ENCODE results near the gene UBE3B.
A peak's percentile ranks its signal among the peaks of the same experiment; 100 is the strongest.

Gene UBE3B

GRCh38 chr12:109513977-109514376, 36.5 kb downstream of the UBE3B start:
- Histone ChIP-seq H3K27ac (no peak overlapping the region), H3K79me2 (no peaks in the 10 kb centered on the region), H3K4me3 (ENCODE audit: low read depth, low read length) (no peak overlapping the region), H3K27me3 (ENCODE audit: control insufficient read depth, insufficient read depth, low read length) (no peaks in the 10 kb centered on the region), H3K9ac (no peak overlapping the region), H3K4me1 (no peaks in the 10 kb centered on the region), H3K36me3 (ENCODE audit: control insufficient read depth, insufficient read depth, low read length) (no peaks in the 10 kb centered on the region), H3K9me3 (ENCODE audit: control insufficient read depth, low read length) (no peaks in the 10 kb centered on the region), H2AFZ (no peak overlapping the region), H3K4me2 (ENCODE audit: low read length) (no peak overlapping the region)
- TF ChIP-seq CTCF (IDR thresholded peaks at IDR 0.05) = no peak

GRCh38 chr12:109517619-109518018, 40.2 kb downstream of the UBE3B start:
- H3K79me2 ChIP-seq = no peaks in the 10 kb centered on the region
- no peak overlapping the region for H3K9ac ChIP-seq
- no peaks in the 10 kb centered on the region for H3K4me1 ChIP-seq
- H3K4me3 ChIP-seq (ENCODE audit: low read depth, low read length) = no peak overlapping the region
- H3K36me3 ChIP-seq (ENCODE audit: control insufficient read depth, insufficient read depth, low read length) = no peaks in the 10 kb centered on the region
- H2AFZ ChIP-seq = no peak overlapping the region
- no peaks in the 10 kb centered on the region for H3K9me3 ChIP-seq (ENCODE audit: control insufficient read depth, low read length)
- TF ChIP-seq CTCF (IDR thresholded peaks at IDR 0.05) = no peak
- H3K27ac ChIP-seq = no peak overlapping the region
- no peaks in the 10 kb centered on the region for H3K27me3 ChIP-seq (ENCODE audit: control insufficient read depth, insufficient read depth, low read length)
- no peak overlapping the region for H3K4me2 ChIP-seq (ENCODE audit: low read length)

- Histone ChIP-seq H3K36me3 (ENCODE audit: control insufficient read depth, insufficient read depth, low read length) (no peaks in the 10 kb centered on the region), H3K27ac (peak overlapping the region; percentile 53), H3K27me3 (ENCODE audit: control insufficient read depth, insufficient read depth, low read length) (no peaks in the 10 kb centered on the region), H2AFZ (no peak overlapping the region), H3K4me1 (no peaks in the 10 kb centered on the region), H3K79me2 (no peaks in the 10 kb centered on the region), H3K9ac (no peak overlapping the region), H3K9me3 (ENCODE audit: control insufficient read depth, low read length) (no peaks in the 10 kb centered on the region), H3K4me2 (ENCODE audit: low read length) (no peak overlapping the region), H3K4me3 (ENCODE audit: low read depth, low read length) (no peak overlapping the region)
- TF ChIP-seq CTCF (IDR thresholded peaks at IDR 0.05) = peak; percentile 67
Observed at GRCh38 chr12:109518820-109519665, 41.6 kb downstream of the UBE3B start.

- no peaks in the 10 kb centered on the region for H3K4me1 ChIP-seq
- no peak for TF ChIP-seq CTCF (IDR thresholded peaks at IDR 0.05)
- H3K27me3 ChIP-seq (ENCODE audit: control insufficient read depth, insufficient read depth, low read length) = no peaks in the 10 kb centered on the region
- H3K36me3 ChIP-seq (ENCODE audit: control insufficient read depth, insufficient read depth, low read length) = no peaks in the 10 kb centered on the region
- H2AFZ ChIP-seq = no peak overlapping the region
- no peaks in the 10 kb centered on the region for H3K9me3 ChIP-seq (ENCODE audit: control insufficient read depth, low read length)
- H3K27ac ChIP-seq = peak overlapping the region; percentile 53
- H3K4me3 ChIP-seq (ENCODE audit: low read depth, low read length) = no peak overlapping the region
- no peaks in the 10 kb centered on the region for H3K79me2 ChIP-seq
- H3K9ac ChIP-seq = no peak overlapping the region
- H3K4me2 ChIP-seq (ENCODE audit: low read length) = no peak overlapping the region
Observed at GRCh38 chr12:109519787-109520186, 42.4 kb downstream of the UBE3B start.

- H3K27ac ChIP-seq = no peak overlapping the region
- no peaks in the 10 kb centered on the region for H3K79me2 ChIP-seq
Observed at GRCh38 chr12:109521831-109522230, 44.4 kb downstream of the UBE3B start.

More at GRCh38 chr12:109521831-109522230, 44.4 kb downstream of the UBE3B start:
- no peaks in the 10 kb centered on the region for H3K36me3 ChIP-seq (ENCODE audit: control insufficient read depth, insufficient read depth, low read length)
- H3K9me3 ChIP-seq (ENCODE audit: control insufficient read depth, low read length) = no peaks in the 10 kb centered on the region
- H3K9ac ChIP-seq = no peak overlapping the region
- no peak for TF ChIP-seq CTCF (IDR thresholded peaks at IDR 0.05)
- no peak overlapping the region for H3K4me3 ChIP-seq (ENCODE audit: low read depth, low read length)
- no peaks in the 10 kb centered on the region for H3K27me3 ChIP-seq (ENCODE audit: control insufficient read depth, insufficient read depth, low read length)
- no peak overlapping the region for H2AFZ ChIP-seq
- no peaks in the 10 kb centered on the region for H3K4me1 ChIP-seq
- H3K4me2 ChIP-seq (ENCODE audit: low read length) = no peak overlapping the region
